Sigmoid colon (tissue), 4 donors: ENCODE results near the gene GPR3.

ENCODE experiments used
- POLR2A ChIP-seq, 2 donors: fragments of 450-650 bp; IDR thresholded peaks; one replicate each; pipeline ENCODE4 v1.6.1; 2016; ENCODE audit warnings: antibody characterized with exemption in 2 of 2, mild to moderate bottlenecking in 2 of 2, moderate library complexity in 2 of 2
- POLR2AphosphoS5 ChIP-seq, 4 donors: sonication (generic); formaldehyde crosslinking; IDR thresholded peaks; one replicate each; pipeline ENCODE4 v1.6.1; 2017; ENCODE audit warnings: antibody characterized with exemption in 4 of 4
- TF ChIP-seq, protein P1 (sequence below), 4 experiments: fragments of 450-650 bp in 3 of 4; fragments of 200-600 bp in 1 of 4; IDR thresholded peaks; one replicate each; pipeline ENCODE4 v1.5.1; 2016 to 2019; ENCODE audit warnings: antibody characterized with exemption in 4 of 4, mild to moderate bottlenecking in 3 of 4, moderate library complexity in 2 of 4

DNA sequence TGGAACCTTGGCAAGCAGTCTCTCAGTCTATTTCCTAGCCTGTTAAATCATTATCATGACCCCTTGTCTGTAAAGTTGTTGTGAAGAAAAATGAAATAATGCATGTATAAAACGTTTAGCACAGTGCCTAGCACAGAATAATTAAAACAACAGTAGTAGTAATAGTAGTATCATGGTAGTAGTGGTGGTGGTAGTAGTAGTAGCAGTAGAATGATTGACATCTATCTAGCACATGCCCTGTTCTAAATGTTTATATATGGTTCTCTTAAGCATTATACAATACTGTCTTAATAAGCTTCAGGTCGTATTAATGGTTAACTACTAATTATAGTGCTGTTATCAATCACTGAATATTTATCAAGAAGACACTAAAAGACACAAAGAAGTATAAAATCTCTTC lies 46.7 kb downstream of the GPR3 start:
- TF ChIP-seq POLR2AphosphoS5 (IDR thresholded peaks at IDR 0.05), result no peak
- TF ChIP-seq POLR2A (IDR thresholded peaks at IDR 0.05), result no peak
- TF ChIP-seq, protein P1, sequence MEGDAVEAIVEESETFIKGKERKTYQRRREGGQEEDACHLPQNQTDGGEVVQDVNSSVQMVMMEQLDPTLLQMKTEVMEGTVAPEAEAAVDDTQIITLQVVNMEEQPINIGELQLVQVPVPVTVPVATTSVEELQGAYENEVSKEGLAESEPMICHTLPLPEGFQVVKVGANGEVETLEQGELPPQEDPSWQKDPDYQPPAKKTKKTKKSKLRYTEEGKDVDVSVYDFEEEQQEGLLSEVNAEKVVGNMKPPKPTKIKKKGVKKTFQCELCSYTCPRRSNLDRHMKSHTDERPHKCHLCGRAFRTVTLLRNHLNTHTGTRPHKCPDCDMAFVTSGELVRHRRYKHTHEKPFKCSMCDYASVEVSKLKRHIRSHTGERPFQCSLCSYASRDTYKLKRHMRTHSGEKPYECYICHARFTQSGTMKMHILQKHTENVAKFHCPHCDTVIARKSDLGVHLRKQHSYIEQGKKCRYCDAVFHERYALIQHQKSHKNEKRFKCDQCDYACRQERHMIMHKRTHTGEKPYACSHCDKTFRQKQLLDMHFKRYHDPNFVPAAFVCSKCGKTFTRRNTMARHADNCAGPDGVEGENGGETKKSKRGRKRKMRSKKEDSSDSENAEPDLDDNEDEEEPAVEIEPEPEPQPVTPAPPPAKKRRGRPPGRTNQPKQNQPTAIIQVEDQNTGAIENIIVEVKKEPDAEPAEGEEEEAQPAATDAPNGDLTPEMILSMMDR (IDR thresholded peaks at IDR 0.05), result no peak
